ENCODE measurements around the gene ADCY7. TPM values are rescaled to one million over a fixed set of nuclear protein-coding genes. Genes with fewer than 3 reads are reported as not detected.
A peak's percentile ranks its signal among the peaks of the same experiment; 100 is the strongest.

ADCY7 gene
- total and polyA plus RNA-seq, 2 experiments from 2014 or later: 3.9 to 4.4 TPM

DNA sequence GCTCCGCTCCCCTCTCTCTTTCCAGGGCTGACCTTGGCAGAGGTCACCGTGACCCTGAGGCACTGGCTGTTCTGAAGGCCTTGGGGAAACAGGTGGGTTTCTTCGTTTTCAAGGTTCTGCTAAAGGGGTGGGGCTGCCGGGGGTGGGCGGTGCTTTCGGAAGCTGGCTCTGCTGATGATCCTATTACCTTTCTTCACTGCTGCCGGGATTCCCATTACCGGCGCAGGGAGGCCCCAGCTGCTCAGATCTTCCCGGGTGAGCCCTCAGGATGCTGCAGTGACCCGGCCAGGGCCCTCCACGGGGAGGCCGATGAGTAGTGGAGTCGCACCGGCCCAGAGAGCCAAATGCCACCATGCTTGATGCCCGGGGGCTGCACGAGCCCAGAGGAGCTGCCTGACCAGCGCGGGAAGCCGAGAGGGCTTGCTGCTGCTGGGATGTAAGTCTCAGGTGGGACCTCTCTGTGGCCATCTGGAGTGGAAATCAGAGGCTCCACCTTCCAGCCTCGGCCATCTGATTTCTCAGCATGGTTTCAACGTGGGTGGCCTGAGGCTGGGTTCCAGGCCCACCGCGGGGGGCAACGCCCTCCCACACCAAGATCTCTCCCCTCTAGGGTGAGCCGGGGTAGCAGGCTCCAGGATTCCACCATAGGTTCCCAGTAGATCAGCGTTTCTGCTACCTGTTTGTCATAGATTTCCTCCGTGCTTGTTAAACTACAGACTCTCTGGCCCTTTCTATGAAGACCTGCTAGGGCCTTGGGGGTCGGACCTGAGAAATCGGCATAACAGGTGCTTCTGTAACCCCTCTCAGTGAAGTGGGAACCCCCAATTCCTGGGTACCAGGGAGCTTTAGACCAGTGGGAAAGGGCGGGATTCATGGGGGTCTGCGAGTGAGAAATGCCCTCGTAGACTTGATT, 21.6 kb upstream of the ADCY7 start:
- Histone ChIP-seq H3K36me3 (replicated peaks; ENCODE audit: insufficient read depth, low read depth) (no peaks in the 10 kb centered on the region), H3K27me3 (no peaks in the 10 kb centered on the region), H2AFZ (no peak overlapping the region), H3K9me3 (ENCODE audit: low read depth) (no peaks in the 10 kb centered on the region), H3K79me2 (no peaks in the 10 kb centered on the region), H3K4me1 (ENCODE audit: insufficient read depth) (peaks cover 8% of the 10 kb centered on the region), H3K9me2 (replicated peaks; ENCODE audit: insufficient read depth) (no peaks in the 10 kb centered on the region), H3K4me2 (peak overlapping the region; percentile 99), H3K4me3 (peak overlapping the region; percentile 37), H4K20me1 (ENCODE audit: insufficient read depth, poor library complexity, severe bottlenecking) (no peaks in the 10 kb centered on the region), H3K27ac (no peak overlapping the region)
- 36% methylated on average over 32 of the region's 33 CpGs for WGBS (ENCODE audit: low lambda C conversion rate, missing lambda C conversion rate)
- DNase-seq (ENCODE audit: low spot score): no peak
- TF ChIP-seq EZH2phosphoT487 (IDR thresholded peaks at IDR 0.05; ENCODE audit: low read depth, severe bottlenecking, unreplicated experiment) (no peak), EZH2 (IDR thresholded peaks at IDR 0.05; ENCODE audit: borderline replicate concordance) (no peak)
- TF ChIP-seq, protein P1, sequence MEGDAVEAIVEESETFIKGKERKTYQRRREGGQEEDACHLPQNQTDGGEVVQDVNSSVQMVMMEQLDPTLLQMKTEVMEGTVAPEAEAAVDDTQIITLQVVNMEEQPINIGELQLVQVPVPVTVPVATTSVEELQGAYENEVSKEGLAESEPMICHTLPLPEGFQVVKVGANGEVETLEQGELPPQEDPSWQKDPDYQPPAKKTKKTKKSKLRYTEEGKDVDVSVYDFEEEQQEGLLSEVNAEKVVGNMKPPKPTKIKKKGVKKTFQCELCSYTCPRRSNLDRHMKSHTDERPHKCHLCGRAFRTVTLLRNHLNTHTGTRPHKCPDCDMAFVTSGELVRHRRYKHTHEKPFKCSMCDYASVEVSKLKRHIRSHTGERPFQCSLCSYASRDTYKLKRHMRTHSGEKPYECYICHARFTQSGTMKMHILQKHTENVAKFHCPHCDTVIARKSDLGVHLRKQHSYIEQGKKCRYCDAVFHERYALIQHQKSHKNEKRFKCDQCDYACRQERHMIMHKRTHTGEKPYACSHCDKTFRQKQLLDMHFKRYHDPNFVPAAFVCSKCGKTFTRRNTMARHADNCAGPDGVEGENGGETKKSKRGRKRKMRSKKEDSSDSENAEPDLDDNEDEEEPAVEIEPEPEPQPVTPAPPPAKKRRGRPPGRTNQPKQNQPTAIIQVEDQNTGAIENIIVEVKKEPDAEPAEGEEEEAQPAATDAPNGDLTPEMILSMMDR (IDR thresholded peaks at IDR 0.05; ENCODE audit: poor library complexity): no peak

DNA sequence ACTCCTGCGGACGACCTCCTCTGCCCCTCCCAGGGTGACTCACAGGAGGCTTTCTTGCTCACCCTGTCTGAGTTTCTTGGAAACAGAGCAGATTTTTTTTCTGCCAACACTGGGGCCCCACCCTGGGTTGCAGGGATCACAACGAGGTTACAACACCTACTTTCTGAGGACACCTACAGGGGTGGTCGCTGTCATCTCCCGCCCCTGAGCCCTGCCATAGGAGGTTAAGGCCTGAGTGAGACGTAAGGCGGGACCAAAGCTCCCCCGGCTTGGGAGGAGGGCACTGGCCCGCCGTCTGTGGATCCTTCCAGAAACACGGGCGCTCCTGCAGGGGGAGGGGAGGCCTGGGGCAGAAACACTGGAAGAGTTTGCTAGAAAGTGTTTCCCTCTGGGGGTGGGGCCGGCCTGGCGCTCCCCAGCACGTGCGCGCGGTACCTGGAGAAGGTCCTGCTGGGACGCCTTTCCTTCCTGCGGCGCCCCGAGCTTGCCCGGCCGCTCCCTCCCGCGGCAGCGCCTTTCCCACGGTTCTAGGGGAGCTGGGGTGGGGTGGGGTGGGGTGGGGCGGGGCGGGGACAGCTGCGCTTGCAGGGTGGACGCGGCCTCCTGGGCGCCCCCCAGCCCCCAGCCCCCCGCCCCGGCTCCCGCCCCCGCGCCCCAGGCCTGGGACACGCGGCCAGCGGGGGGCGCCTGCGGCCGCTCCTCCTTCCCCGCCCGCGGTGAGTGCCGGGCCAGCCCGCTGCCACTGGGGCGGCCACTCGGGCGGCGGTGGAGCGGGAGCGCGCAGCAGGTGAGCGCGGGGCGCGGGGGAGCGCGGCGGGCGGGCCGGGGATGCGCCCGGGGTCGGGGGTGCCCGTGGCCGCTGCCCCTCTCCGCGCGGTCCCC, 20.7 kb upstream of the ADCY7 start:
- Histone ChIP-seq H3K9me2 (replicated peaks; ENCODE audit: insufficient read depth) (no peaks in the 10 kb centered on the region), H3K4me3 (peak overlapping the region; percentile 70), H3K79me2 (no peaks in the 10 kb centered on the region), H3K9me3 (ENCODE audit: low read depth) (no peaks in the 10 kb centered on the region), H3K27me3 (no peaks in the 10 kb centered on the region), H3K27ac (no peak overlapping the region), H3K4me2 (peak overlapping the region; percentile 99), H2AFZ (peak overlapping the region; percentile 85), H4K20me1 (ENCODE audit: insufficient read depth, poor library complexity, severe bottlenecking) (no peaks in the 10 kb centered on the region), H3K4me1 (ENCODE audit: insufficient read depth) (peaks cover 8% of the 10 kb centered on the region), H3K36me3 (replicated peaks; ENCODE audit: insufficient read depth, low read depth) (no peaks in the 10 kb centered on the region)
- DNase-seq (ENCODE audit: low spot score): peak; percentile 75
- TF ChIP-seq EZH2 (IDR thresholded peaks at IDR 0.05; ENCODE audit: borderline replicate concordance) (no peak), EZH2phosphoT487 (IDR thresholded peaks at IDR 0.05; ENCODE audit: low read depth, severe bottlenecking, unreplicated experiment) (no peak)
- TF ChIP-seq, protein P1 (IDR thresholded peaks at IDR 0.05; ENCODE audit: poor library complexity): peak; percentile 31
- 9% methylated on average over 14 of the region's 74 CpGs for WGBS (ENCODE audit: low lambda C conversion rate, missing lambda C conversion rate)

DNA sequence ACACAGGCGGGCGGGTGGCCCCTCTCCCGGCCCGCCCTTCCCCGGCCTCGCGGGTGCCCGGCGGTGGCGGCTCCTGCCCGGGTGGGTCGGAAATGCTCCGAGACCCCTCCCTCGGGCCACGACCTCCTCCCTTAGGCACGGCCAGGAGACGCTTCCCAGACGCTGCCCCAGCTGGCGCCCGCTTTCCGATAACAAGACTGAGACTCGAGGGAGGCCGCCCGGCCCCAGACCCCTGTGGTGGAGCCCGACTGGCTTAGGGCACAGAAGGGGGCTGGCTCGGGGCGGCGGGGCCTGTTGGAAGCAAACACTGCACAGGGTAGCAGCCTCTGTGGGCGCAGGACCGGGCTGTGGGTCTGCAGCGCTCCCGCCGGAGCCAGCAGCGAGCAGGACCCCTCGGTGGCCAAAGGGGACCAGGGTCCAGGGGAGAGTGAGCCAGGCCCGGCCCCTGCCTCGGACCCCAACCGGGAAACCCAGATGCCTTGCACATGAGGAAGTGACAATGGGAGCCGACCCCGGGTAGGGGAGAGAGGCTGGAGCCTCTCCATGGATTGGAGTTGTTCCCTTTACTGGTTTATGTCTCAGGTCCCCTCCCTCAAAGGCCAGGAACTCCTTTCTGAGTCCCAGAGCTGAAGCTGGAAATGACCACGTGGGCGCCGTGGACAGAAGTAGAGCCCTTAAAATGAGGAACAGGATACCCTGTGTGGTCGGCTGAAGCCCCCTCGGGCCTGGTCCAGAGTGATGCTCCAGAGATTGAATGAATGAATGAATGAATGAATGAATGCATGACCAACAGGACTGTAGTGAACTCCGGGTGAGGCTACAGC, 19.8 kb upstream of the ADCY7 start:
- Histone ChIP-seq H3K9me3 (ENCODE audit: low read depth) (no peaks in the 10 kb centered on the region), H3K4me1 (ENCODE audit: insufficient read depth) (peaks cover 8% of the 10 kb centered on the region), H4K20me1 (ENCODE audit: insufficient read depth, poor library complexity, severe bottlenecking) (no peaks in the 10 kb centered on the region), H3K79me2 (no peaks in the 10 kb centered on the region), H2AFZ (peak overlapping the region; percentile 85), H3K36me3 (replicated peaks; ENCODE audit: insufficient read depth, low read depth) (no peaks in the 10 kb centered on the region), H3K4me2 (peak overlapping the region; percentile 99), H3K27ac (no peak overlapping the region), H3K27me3 (no peaks in the 10 kb centered on the region), H3K4me3 (peak overlapping the region; percentile 70), H3K9me2 (replicated peaks; ENCODE audit: insufficient read depth) (no peaks in the 10 kb centered on the region)
- WGBS (ENCODE audit: low lambda C conversion rate, missing lambda C conversion rate): 20% methylated on average over 29 of the region's 46 CpGs
- no peak for DNase-seq (ENCODE audit: low spot score)
- TF ChIP-seq EZH2phosphoT487 (IDR thresholded peaks at IDR 0.05; ENCODE audit: low read depth, severe bottlenecking, unreplicated experiment): no peak
- TF ChIP-seq, protein P1 (IDR thresholded peaks at IDR 0.05; ENCODE audit: poor library complexity): no peak
- TF ChIP-seq EZH2 (IDR thresholded peaks at IDR 0.05; ENCODE audit: borderline replicate concordance): no peak
